ENCODE results near the gene FBXO24.

DNA sequence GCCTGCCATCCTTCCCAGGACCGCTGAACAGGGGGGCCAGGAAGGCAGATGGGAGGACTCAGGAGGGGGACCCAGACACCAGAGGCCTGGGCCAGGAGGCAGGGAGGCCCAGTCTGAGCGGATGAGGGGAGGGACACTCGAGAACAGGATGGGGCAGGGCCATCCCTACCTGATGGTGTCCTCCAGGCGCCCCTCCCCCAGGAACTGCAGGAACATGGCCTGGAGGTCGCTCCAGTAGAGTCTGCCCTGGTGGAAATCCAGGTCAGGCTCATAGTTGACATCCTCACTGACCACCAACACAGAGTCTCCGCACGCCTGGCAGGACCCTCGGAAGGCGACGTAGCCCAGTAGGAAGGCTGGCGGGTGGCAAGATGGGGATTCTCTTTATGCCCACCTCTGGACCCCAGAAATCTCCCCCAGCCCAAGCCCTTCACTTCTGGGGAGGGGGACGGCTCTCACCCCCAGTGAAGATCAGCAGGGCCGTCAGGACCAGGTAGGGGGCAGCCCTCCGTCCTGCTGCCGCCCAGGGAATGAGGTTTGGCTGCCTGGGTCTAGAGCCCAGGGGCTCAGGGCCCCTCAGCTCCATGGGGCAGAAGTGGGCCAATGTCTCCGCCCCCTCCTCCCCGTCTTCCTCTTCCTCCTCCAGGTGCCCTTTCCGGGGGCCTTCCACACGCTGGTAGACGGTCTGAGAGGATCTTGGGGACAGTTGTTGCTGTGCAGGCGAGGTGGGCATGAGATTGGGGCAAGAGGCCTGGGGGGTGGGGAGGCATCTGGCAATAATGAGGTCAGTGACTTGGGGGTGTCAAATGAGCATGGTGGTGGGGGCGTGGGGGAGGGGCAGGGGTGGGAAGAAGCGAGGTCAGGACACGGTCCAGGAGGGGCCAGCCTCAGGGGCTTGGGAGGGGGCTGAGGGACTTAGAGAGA, 54.7 kb downstream of the FBXO24 start:
- TF ChIP-seq, protein P1, sequence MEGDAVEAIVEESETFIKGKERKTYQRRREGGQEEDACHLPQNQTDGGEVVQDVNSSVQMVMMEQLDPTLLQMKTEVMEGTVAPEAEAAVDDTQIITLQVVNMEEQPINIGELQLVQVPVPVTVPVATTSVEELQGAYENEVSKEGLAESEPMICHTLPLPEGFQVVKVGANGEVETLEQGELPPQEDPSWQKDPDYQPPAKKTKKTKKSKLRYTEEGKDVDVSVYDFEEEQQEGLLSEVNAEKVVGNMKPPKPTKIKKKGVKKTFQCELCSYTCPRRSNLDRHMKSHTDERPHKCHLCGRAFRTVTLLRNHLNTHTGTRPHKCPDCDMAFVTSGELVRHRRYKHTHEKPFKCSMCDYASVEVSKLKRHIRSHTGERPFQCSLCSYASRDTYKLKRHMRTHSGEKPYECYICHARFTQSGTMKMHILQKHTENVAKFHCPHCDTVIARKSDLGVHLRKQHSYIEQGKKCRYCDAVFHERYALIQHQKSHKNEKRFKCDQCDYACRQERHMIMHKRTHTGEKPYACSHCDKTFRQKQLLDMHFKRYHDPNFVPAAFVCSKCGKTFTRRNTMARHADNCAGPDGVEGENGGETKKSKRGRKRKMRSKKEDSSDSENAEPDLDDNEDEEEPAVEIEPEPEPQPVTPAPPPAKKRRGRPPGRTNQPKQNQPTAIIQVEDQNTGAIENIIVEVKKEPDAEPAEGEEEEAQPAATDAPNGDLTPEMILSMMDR (IDR thresholded peaks at IDR 0.05; ENCODE audit: poor library complexity) = no peak
- no peak for TF ChIP-seq EZH2phosphoT487 (IDR thresholded peaks at IDR 0.05; ENCODE audit: low read depth, severe bottlenecking, unreplicated experiment)

Measured in hepatocyte (in vitro differentiated cells).